Measurements from ENCODE around the gene SPRY4.

DNA sequence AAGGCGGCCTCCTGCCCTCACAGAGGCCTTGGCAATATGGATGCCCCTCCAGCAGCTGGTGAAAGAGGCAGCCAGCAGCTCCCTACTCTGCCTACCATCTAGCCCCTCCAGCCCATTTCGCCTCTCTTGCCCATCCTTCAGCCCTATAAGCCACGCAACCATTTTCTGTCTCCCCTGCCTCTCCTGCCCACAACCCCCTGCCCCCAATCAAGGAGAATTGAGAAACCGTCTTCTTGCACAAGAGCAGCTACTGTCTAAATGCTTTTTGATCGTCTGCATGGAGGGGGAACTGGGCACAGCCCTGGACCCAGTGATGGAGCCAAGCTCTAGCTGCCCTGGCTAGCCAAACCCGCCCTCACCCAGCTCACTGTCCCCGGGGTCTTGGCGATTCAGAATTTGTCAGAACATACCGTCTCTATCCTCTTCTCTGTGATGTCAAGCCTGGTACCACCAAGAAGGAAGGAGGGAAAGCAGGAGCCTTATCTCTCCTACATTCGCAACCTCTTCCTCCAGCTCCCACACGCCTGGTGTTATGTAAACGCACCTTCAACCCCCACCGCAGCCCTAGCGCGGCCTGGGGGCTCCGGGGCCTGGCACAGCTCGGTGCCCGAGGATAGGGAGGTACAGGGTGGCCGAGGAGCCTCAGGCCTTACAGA, 1.2 kb downstream of the SPRY4 start:
- TF ChIP-seq CTCF (IDR thresholded peaks at IDR 0.05; ENCODE audit: insufficient read depth, low read depth, low read length) (no peak), EZH2 (IDR thresholded peaks at IDR 0.05; ENCODE audit: insufficient read depth, low read length) (no peak)

All from astrocyte (in vitro differentiated cells and primary cell).